ENCODE measurements around the gene ITGA2B. TPM values are rescaled to one million over a fixed set of nuclear protein-coding genes. Genes with fewer than 3 reads are reported as not detected.

ITGA2B gene
- total and polyA plus RNA-seq, 2 of the 13 experiments (the other 11 are each of a cell fraction or from before 2014, with no cell fraction given) = 0.38 to 1.1 TPM

- TF ChIP-seq ZHX2 (IDR thresholded peaks at IDR 0.05; ENCODE audit: low read depth) = no peak
- TF ChIP-seq ZHX2 (CRISPR knock-in tag; IDR thresholded peaks at IDR 0.05; ENCODE audit: borderline replicate concordance) = no peak
- TF ChIP-seq TFDP2 (CRISPR knock-in tag; IDR thresholded peaks at IDR 0.05) = no peak
- no peak for TF ChIP-seq SP1 (IDR thresholded peaks at IDR 0.05)
- no peak for TF ChIP-seq SP1 (CRISPR knock-in tag; IDR thresholded peaks at IDR 0.05)
- no peak for TF ChIP-seq IRF1 (CRISPR knock-in tag; IDR thresholded peaks at IDR 0.05; ENCODE audit: low read depth)
- no peak for TF ChIP-seq JUNB (CRISPR knock-in tag; IDR thresholded peaks at IDR 0.05; ENCODE audit: borderline replicate concordance)
- no peak for TF ChIP-seq ZNF839 (CRISPR knock-in tag; IDR thresholded peaks at IDR 0.05; ENCODE audit: borderline replicate concordance)
- no peak for TF ChIP-seq ZNF598 (CRISPR knock-in tag; IDR thresholded peaks at IDR 0.05; ENCODE audit: borderline replicate concordance)
- no peak for TF ChIP-seq ONECUT2 (CRISPR knock-in tag; IDR thresholded peaks at IDR 0.05)
- TF ChIP-seq, protein P1, sequence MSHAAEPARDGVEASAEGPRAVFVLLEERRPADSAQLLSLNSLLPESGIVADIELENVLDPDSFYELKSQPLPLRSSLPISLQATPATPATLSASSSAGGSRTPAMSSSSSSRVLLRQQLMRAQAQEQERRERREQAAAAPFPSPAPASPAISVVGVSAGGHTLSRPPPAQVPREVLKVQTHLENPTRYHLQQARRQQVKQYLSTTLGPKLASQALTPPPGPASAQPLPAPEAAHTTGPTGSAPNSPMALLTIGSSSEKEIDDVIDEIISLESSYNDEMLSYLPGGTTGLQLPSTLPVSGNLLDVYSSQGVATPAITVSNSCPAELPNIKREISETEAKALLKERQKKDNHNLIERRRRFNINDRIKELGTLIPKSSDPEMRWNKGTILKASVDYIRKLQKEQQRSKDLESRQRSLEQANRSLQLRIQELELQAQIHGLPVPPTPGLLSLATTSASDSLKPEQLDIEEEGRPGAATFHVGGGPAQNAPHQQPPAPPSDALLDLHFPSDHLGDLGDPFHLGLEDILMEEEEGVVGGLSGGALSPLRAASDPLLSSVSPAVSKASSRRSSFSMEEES (CRISPR knock-in tag; IDR thresholded peaks at IDR 0.05) = no peak
These were observed 49.2 kb upstream of the ITGA2B start (continued) for GRCh38 chr17:44438636-44439035.
